LoVo (cell line): Measurements from ENCODE around the gene RAMAC.
"Not testable (repeated sequence)": the region's sequence is repeated elsewhere in the genome, so short reads cannot be mapped to it uniquely, and the experiment has no call there.

ENCODE experiments used
- DNase-seq: peaks from one replicate; pipeline ENCODE4 v3.0.0-alpha.2; 2016; ENCODE audit warnings: low spot score

Gene RAMAC

DNA sequence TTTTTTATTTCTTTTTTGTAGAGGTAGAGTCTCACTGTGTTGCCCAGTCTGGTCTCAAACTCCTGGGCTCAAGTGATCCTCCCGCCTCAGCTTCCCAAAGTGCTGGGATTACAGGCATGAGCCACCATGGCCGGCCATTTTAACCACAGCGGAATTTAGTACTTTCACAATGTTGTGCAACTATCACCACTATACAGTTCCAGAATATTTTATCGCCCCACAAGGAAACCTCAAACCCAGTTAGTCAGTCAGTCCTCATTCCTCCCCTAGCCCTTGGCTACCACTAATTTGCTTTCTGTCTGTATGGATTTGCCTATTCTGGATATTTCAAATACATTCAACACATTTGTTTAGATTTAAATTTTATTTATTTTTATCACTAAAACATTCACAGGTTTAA, 17.9 kb upstream of the RAMAC start:
- no peak for DNase-seq

DNA sequence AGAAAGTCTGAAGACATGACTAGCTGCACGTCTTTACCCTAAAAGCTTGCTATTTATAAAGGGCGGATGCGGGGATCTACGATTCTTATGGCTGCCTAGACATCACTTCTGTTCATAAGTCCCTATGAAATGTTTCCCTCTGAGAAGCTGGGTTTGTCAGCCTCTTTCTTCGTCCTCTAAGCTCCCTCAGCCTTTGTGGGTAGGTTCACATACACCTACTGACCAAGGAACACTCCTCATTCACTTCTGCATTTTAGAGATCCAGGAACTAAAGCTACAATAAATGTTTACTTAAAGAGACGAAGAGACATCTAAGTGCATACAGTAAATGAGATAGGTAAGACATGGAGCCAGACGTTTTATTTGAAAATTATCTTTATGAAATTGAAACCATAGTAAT, 16.7 kb upstream of the RAMAC start:
- DNase-seq: no peak

- DNase-seq: no peak
Measured at GRCh38 chr15:82970078-82970686, 15.8 kb upstream of the RAMAC start.

- DNase-seq: no peak
Measured at GRCh38 chr15:82970696-82971095, 15.3 kb upstream of the RAMAC start.

DNA sequence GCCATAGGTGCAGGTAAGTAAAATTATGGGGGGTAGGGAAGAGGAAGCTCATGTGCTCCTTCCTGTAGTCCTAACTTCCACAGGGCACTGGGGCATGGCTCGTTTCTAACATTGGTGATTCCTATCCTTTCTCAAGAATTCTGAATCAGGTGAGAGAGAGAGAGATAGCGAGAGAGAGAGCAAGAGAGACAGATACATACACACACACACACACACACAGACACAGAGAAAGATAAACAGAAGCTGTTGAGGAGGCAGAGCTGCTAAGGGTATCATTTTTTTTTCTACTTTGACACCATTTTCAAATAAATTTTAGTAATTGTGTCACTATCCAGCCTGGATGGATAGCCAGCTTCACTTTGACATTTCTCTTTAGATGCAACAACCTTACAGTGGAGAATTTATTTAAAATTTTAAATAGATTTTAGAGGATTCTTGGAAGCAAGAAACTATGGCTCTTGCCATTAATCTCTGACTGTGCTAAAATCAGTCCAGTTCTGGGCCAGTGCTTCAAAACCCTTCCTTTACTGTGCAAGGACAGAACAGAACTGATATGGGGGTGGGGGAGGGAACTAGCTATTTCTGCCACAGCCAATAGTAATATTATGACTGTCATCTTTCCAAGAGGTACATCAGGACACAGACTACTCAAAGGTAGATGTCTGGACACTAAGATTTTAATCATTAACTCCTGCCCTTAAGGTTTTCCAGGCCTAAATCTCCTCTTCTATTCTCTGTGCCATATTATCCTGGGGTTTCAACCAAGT, 14.6 kb upstream of the RAMAC start:
- no peak for DNase-seq

GRCh38 chr15:82972990-82973389, 13.0 kb upstream of the RAMAC start:
- no peak for DNase-seq

- no peak for DNase-seq
Measured at GRCh38 chr15:82977076-82977475, 8.9 kb upstream of the RAMAC start.

GRCh38 chr15:82978438-82978837, 7.6 kb upstream of the RAMAC start:
- no peak for DNase-seq

DNA sequence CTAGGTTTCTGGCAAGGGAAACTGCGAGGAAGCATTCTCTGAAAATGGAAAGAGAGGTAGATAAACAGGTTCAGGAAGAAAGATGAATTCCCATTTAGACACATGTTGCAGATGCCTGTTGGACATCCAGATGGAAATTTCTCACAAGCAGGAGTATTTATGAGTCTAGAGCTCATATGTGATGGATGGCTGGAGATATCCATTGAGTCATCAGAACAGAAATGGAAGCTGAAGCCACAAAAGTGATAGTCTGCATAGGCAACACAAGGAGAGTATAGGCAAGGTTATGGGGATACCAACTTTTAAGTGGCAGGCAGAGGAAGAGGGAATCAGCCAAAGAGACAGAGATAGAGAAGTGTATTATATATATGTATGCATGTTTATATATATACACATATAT, 6.3 kb upstream of the RAMAC start:
- no peak for DNase-seq

DNA sequence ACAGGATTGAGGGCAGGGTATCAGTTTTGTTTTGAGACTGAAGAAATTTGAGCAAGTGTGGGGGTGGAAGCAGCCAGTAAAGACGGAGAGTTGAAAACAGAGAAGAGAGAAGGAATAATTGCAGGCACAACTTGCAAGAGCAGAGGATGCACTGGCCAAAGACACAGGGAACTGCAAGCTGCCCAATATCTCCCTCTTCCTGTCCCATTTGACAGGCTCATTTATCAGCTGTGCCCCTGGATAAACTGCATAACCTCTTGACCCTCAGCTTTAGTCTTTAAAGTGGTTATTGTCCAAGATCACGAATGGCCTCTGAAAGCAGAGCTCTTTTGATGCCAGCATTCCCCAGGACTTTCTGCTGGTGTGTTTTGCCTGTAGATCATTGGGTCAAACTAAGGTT, 5.0 kb upstream of the RAMAC start:
- no peak for DNase-seq

DNA sequence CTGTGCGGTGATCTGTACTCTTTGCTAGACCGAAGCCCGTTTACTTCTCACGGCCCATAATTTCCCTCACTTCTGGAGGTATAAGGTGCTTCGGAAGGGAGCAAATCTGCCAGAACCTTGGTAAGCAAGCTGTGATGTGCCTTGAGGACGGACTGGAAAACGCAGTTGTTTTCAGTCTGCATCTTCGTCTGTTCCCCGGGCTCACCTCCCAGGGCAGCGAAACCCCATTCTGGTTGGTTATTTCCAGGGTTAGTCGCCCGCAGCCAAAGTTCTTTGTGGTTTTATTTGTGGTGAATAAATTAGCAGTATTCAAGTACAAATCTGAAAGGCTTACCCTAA, 401 bp downstream of the RAMAC start:
- DNase-seq: peak; percentile 6

- no peak for DNase-seq
Measured at GRCh38 chr15:82992436-82992998, 6.5 kb downstream of the RAMAC start.

GRCh38 chr15:82993144-82993543, 7.1 kb downstream of the RAMAC start:
- no peak for DNase-seq

DNA sequence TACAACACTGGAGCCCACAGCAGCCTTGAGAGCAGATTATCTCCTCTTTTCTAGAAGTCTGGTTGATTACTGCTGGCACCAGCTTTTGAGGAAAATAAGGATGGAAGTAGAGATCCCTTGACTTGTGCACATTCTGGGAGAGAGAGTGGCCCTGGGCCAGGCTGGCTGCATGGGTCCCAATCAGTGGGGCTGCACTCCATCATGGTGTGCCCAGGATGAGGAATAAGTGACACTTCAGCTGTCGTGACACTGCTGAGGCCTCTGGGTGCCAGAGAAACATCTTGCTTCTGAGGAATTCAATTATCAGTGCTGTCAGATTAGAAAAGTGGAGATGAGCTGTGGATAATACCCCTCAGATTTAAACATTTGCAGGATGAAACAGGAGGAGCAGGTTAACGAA, 9.1 kb downstream of the RAMAC start:
- no peak for DNase-seq

- DNase-seq: no peak
Measured at GRCh38 chr15:82995938-82996337, 9.9 kb downstream of the RAMAC start.

GRCh38 chr15:82999426-82999825, 13.4 kb downstream of the RAMAC start:
- no peak for DNase-seq

DNA sequence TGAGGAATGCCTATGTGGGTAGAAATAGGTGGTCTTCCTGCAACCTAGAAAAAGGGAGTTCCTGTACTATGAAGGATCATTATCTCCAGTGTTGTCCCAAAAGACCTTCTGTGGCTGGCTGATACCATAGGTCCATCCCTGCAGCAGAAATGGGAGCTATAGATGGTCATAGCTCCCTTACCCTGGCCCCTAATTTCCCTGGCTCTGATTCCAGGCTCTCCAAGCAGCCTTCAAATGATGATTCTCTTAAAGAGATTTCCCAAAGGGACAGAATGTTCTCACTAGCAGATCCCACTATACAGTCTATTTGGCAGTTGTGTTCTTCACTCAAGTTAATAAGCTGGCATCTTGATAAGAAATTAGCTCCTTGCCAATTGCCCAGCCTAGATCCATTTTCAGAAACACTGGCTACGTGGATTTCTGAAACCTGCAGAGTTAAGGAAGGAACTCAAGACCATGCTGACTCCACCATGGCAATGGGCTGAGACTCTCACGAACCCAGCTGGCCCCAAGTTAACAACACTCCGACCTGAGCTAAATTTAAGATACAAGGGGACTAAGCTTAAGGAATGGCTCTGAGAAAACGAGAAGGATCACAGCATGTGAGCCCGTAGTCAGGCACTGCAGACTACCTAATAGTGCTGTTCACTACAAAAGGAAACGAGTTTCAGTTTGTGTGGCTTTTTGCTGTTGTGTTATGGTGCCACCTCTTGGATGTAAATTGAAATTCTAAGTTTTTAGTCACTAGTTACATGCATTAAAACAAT, 14.1 kb downstream of the RAMAC start:
- DNase-seq: peak; percentile 30

GRCh38 chr15:83000672-83001031, 14.6 kb downstream of the RAMAC start:
- DNase-seq: not testable (repeated sequence)

DNA sequence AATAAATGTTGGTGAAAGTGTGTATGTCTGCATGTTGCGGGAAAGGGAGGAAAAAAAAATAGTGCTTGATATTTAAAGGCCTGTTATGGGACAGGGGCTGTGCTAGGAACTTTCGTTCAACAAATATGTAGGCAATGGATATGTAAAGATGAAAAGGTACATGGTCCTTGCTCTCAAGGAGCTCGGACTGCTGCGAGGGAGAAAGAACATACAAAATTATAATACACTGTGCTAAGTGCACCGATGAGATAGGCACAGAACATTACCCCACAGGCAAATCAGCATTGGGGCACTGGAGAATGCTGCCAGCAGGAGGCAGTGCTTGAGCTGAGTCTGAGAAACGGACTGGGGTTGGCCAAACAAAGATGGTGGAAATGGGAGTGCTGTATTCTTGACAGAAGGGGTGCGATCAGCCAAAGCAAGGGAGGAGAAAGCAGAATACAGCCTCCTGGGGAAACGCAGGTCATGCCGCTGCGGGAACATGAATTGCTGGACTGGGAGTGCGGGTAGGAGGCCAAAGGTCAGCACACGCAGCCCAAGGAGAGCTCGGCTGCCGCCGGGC, 24.8 kb downstream of the RAMAC start:
- DNase-seq: peak; percentile 77

- peak; percentile 97 for DNase-seq
Measured at GRCh38 chr15:83011271-83012075, 25.5 kb downstream of the RAMAC start, which contains the start of gene C15orf40. Gene C15orf40, minus strand, starts transcription at chr15:83011639. Its CDS starts 32 bp downstream, at chr15:83011607.

DNA sequence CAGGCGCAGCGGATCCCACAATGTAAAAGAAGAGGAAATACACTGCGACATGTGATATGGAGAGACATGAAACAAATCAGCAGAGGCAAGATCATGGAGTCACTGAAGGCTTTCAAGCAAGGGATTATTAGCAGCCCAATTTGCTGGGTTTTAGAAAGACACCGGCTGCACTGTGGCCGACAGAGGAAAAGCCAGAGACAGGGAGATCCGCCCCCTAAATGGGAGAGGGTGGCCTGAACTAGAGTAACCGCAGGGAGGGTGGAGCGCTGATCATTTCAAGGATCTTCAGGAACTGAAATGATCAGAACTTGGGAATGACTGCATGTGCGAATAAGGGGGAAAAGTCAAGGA, 26.0 kb downstream of the RAMAC start:
- no peak for DNase-seq

DNA sequence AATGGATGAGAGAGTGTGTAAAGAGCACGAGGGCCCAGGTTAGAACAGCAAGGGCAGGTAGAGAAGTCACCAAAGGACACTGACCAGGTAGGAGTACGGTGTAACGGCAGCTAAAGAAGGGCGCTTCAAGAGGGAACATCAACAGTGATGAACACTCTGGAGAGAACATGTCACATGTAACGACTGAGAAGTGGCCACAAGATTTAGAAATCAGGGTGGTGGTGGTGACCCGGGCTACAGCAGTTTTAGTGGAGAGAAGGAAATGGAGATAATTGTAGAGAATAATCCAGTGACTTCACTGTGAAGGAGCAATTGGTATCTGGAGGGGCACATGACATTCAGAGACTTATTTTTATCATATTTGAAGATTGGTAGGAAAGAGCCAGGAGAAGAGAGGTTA, 26.6 kb downstream of the RAMAC start:
- no peak for DNase-seq
